GM18867 (cell line): ENCODE measurements around the gene AQP12B.

Experiments used
- ATAC-seq: cut with Tn5 transposase; IDR thresholded peaks from one replicate; pipeline ENCODE4 v1.9.1; 2021; ENCODE audit warnings: mild to moderate bottlenecking, moderate library complexity; ENCODE audit not compliant: unreplicated experiment

The AQP12B gene

GRCh38 chr2:240649331-240649730 lies 33.4 kb downstream of the AQP12B start:
- ATAC-seq, result no peak

GRCh38 chr2:240648650-240649275 lies 33.9 kb downstream of the AQP12B start:
- no peak for ATAC-seq

GRCh38 chr2:240648155-240648649 lies 34.5 kb downstream of the AQP12B start:
- ATAC-seq, result no peak

- ATAC-seq, result no peak
These were observed 35.1 kb downstream of the AQP12B start for GRCh38 chr2:240647503-240648154.

- ATAC-seq, result no peak
These were observed 35.7 kb downstream of the AQP12B start for GRCh38 chr2:240646900-240647502.

- ATAC-seq, result no peak
These were observed 36.3 kb downstream of the AQP12B start for GRCh38 chr2:240646176-240646899.

GRCh38 chr2:240645801-240646175 lies 36.9 kb downstream of the AQP12B start:
- ATAC-seq, result no peak

- ATAC-seq, result no peak
These were observed 37.3 kb downstream of the AQP12B start for GRCh38 chr2:240645346-240645745.

- no peak for ATAC-seq
These were observed 37.8 kb downstream of the AQP12B start for GRCh38 chr2:240644859-240645301.

GRCh38 chr2:240644171-240644651 lies 38.5 kb downstream of the AQP12B start:
- ATAC-seq, result no peak

GRCh38 chr2:240643811-240644150 lies 38.9 kb downstream of the AQP12B start:
- no peak for ATAC-seq

- ATAC-seq, result no peak
These were observed 39.4 kb downstream of the AQP12B start for GRCh38 chr2:240643093-240643810.

- ATAC-seq, result no peak
These were observed 39.9 kb downstream of the AQP12B start for GRCh38 chr2:240642806-240643092.

GRCh38 chr2:240642061-240642805 lies 40.5 kb downstream of the AQP12B start:
- ATAC-seq, result no peak

- ATAC-seq, result no peak
These were observed 41.7 kb downstream of the AQP12B start for GRCh38 chr2:240640939-240641338.

GRCh38 chr2:240639566-240639965 lies 43.1 kb downstream of the AQP12B start:
- no peak for ATAC-seq

GRCh38 chr2:240638512-240639160 lies 44.0 kb downstream of the AQP12B start:
- ATAC-seq, result no peak

- no peak for ATAC-seq
These were observed 44.8 kb downstream of the AQP12B start for GRCh38 chr2:240637901-240638345.

GRCh38 chr2:240637116-240637900 lies 45.4 kb downstream of the AQP12B start:
- no peak for ATAC-seq
